IMR-90 (cell line): ENCODE data around the gene ANKRD63. TPM values are rescaled to one million over a fixed set of nuclear protein-coding genes. Genes with fewer than 3 reads are reported as not detected.

ENCODE experiments used
- ATAC-seq: fragments of 200-7000 bp; cut with Tn5 transposase; 2 replicates; pipeline ENCODE4 v1.9.1; 2020; ENCODE audit warnings: low read depth, mild to moderate bottlenecking, moderate library complexity
- BruUV-seq: library from RNA; stranded (reverse); fragments of 400-500 nt; replicated peaks from 2 replicates; lab custom pipeline; 2021; lab: Mats Ljungman, UMichigan
- CTCF ChIA-PET: fragments of 300-600 bp; formaldehyde crosslinking; extraction: SDS; loops from one replicate; lab custom pipeline; 2021; ENCODE audit warnings: antibody characterized with exemption; lab: Yijun Ruan, JAX
- POLR2A ChIA-PET: fragments of 300-600 bp; sonication (Branson Sonifier 250); formaldehyde crosslinking; loops from one replicate; lab custom pipeline; 2022; ENCODE audit warnings: antibody characterized with exemption; ENCODE audit not compliant: unreplicated experiment; lab: Charles Lee
- DNase-seq: peaks from one replicate; pipeline ENCODE4 v3.0.0; 2013
- H2AFZ ChIP-seq: replicated peaks from 2 replicates; pipeline ENCODE3; 2013; ENCODE audit warnings: low read length, mild to moderate bottlenecking; ENCODE audit not compliant: poor library complexity
- H2AK5ac ChIP-seq: 2 replicates; pipeline ENCODE4 v1.6.1; 2013; ENCODE audit warnings: low read depth, low read length, inconsistent platforms
- H2AK9ac ChIP-seq: replicated peaks from 2 replicates; pipeline ENCODE3; 2013; ENCODE audit warnings: mild to moderate bottlenecking, low read depth, low read length, moderate library complexity; ENCODE audit not compliant: poor library complexity
- H2BK120ac ChIP-seq: 2 replicates; pipeline ENCODE4 v1.6.1; 2013; ENCODE audit warnings: low read depth, low read length, inconsistent platforms
- H2BK15ac ChIP-seq: 3 replicates; pipeline ENCODE4 v1.6.1; 2013; ENCODE audit warnings: low read depth, low read length, inconsistent platforms
- H2BK20ac ChIP-seq: 2 replicates; pipeline ENCODE4 v1.6.1; 2013; ENCODE audit warnings: low read depth, mild to moderate bottlenecking, inconsistent platforms, low read length, moderate library complexity
- H2BK5ac ChIP-seq: 2 replicates; pipeline ENCODE4 v1.6.1; 2013; ENCODE audit warnings: mild to moderate bottlenecking, low read depth, low read length, inconsistent platforms; ENCODE audit not compliant: poor library complexity, severe bottlenecking
- H3K14ac ChIP-seq: replicated peaks from 2 replicates; pipeline ENCODE4 v1.6.1; 2013; ENCODE audit warnings: low read depth, low read length, inconsistent platforms
- H3K18ac ChIP-seq: 2 replicates; pipeline ENCODE4 v1.6.1; 2013; ENCODE audit warnings: low read depth, low read length, control low read depth
- H3K23ac ChIP-seq: 2 replicates; pipeline ENCODE4 v1.6.1; 2013; ENCODE audit warnings: low read depth, low read length, inconsistent platforms
- H3K27ac ChIP-seq: 2 replicates; pipeline ENCODE4 v1.5.1; 2013; ENCODE audit warnings: mild to moderate bottlenecking, control low read depth, low read length; ENCODE audit not compliant: insufficient read depth
- H3K27me3 ChIP-seq: 2 replicates; pipeline ENCODE4 v1.6.1; 2013; ENCODE audit warnings: low read length; ENCODE audit not compliant: control insufficient read depth, insufficient read depth
- H3K36me3 ChIP-seq: 2 replicates; pipeline ENCODE4 v1.6.1; 2013; ENCODE audit warnings: low read length, mixed read lengths; ENCODE audit not compliant: control insufficient read depth, insufficient read depth
- H3K4ac ChIP-seq: 2 replicates; pipeline ENCODE4 v1.6.1; 2013; ENCODE audit warnings: low read depth, low read length, inconsistent platforms
- H3K4me1 ChIP-seq: 2 replicates; pipeline ENCODE4 v1.6.1; 2013; ENCODE audit warnings: low read length, mixed read lengths; ENCODE audit not compliant: control insufficient read depth, insufficient read depth
- H3K4me2 ChIP-seq: 2 replicates; pipeline ENCODE4 v1.6.1; 2013; ENCODE audit warnings: low read depth, mild to moderate bottlenecking, control low read depth, low read length, moderate library complexity
- H3K4me3 ChIP-seq: 2 replicates; pipeline ENCODE4 v1.5.1; 2013; ENCODE audit warnings: low read depth, mild to moderate bottlenecking, control low read depth, low read length, moderate library complexity; ENCODE audit not compliant: insufficient read depth
- H3K56ac ChIP-seq: 2 replicates; pipeline ENCODE4 v1.6.1; 2013; ENCODE audit warnings: low read length, inconsistent platforms; ENCODE audit not compliant: insufficient read depth; ENCODE audit errors: extremely low read depth
- H3K79me1 ChIP-seq, 2 experiments: 2 replicates each; pipeline ENCODE4 v1.6.1; 2013; ENCODE audit warnings: low read length in 2 of 2, inconsistent platforms in 1 of 2, low read depth in 1 of 2
- H3K9ac ChIP-seq: 2 replicates; pipeline ENCODE4 v1.6.1; 2013; ENCODE audit warnings: low read depth, low read length, control low read depth
- H3K9me1 ChIP-seq: 2 replicates; pipeline ENCODE4 v1.6.1; 2013; ENCODE audit warnings: low read length, inconsistent platforms; ENCODE audit not compliant: insufficient read depth
- H3K9me3 ChIP-seq: 2 replicates; pipeline ENCODE4 v1.6.1; 2013; ENCODE audit warnings: low read length; ENCODE audit not compliant: control insufficient read depth, insufficient read depth
- H4K20me1 ChIP-seq: 2 replicates; pipeline ENCODE4 v1.6.1; 2013; ENCODE audit warnings: low read length, inconsistent platforms; ENCODE audit not compliant: insufficient read depth
- H4K5ac ChIP-seq: 2 replicates; pipeline ENCODE4 v1.6.1; 2013; ENCODE audit warnings: mild to moderate bottlenecking, low read depth, low read length, control low read depth
- H4K8ac ChIP-seq, 2 experiments: 2 replicates each; pipeline ENCODE4 v1.6.1; 2013; ENCODE audit warnings: low read depth in 2 of 2, low read length in 2 of 2, control low read depth in 1 of 2, inconsistent platforms in 1 of 2
- H4K91ac ChIP-seq: 2 replicates; pipeline ENCODE4 v1.6.1; 2013; ENCODE audit warnings: low read depth, low read length, inconsistent platforms; ENCODE audit not compliant: insufficient read depth
- CEBPB ChIP-seq: IDR thresholded peaks from 2 replicates; pipeline ENCODE4 v1.6.1; 2012; ENCODE audit warnings: low read depth, low read length, improper control_type of control experiment
- FOS ChIP-seq: fragments of 150-350 bp; IDR thresholded peaks from 2 replicates; pipeline ENCODE4 v1.6.1; 2016; ENCODE audit warnings: low read depth, low read length
- MAZ ChIP-seq: IDR thresholded peaks from 2 replicates; pipeline ENCODE4 v1.6.1; 2012; ENCODE audit warnings: low read depth, mild to moderate bottlenecking, low read length, improper control_type of control experiment, moderate library complexity, borderline replicate concordance
- MXI1 ChIP-seq: IDR thresholded peaks from 2 replicates; pipeline ENCODE4 v1.6.1; 2012; ENCODE audit warnings: low read depth, mild to moderate bottlenecking, low read length, moderate library complexity, borderline replicate concordance
- POLR2A ChIP-seq: IDR thresholded peaks from 2 replicates; pipeline ENCODE4 v1.6.1; 2012; ENCODE audit warnings: mild to moderate bottlenecking, low read depth, low read length
- SMC3 ChIP-seq: fragments of 150-350 bp; IDR thresholded peaks from 2 replicates; pipeline ENCODE4 v1.6.1; 2016; ENCODE audit warnings: low read depth, mild to moderate bottlenecking, antibody characterized with exemption, low read length, moderate library complexity
- WGBS, 2 experiments: methylation state at CpG; one replicate each; pipeline versions ENCODE4 v1.1.5 to v1.1.7; 2013; ENCODE audit warnings: missing lambda C conversion rate in 2 of 2; ENCODE audit not compliant: insufficient read length in 1 of 2; ENCODE audit errors: extremely low coverage in 2 of 2; 5-methylcytosine and 5-hydroxymethylcytosine counted together
- dilution Hi-C: fragments of 300-500 bp; cut with HindIII; formaldehyde crosslinking; loops from one replicate; pipeline ENCODE4 v1.14.3; 2018; ENCODE audit warnings: low sequenced_read_pairs; ENCODE audit not compliant: unreplicated experiment
- in situ Hi-C: fragments of 300-500 bp; cut with MboI; formaldehyde crosslinking; loops from 3 replicates; pipeline ENCODE4 v1.14.3; 2019; ENCODE audit warnings: low sequenced_read_pairs, inconsistent platforms, mixed read lengths
- intact Hi-C: fragments of 100-400 bp; cut with micrococcal nuclease; formaldehyde crosslinking; loops from 2 replicates; pipeline ENCODE4 v1.10.0; 2022
- polyA plus RNA-seq, 3 experiments: library from polyadenylated mRNA; depleted of rRNA; stranded (reverse); fragments of >200 nt; gene quantifications; 2 replicates each; pipeline ENCODE4 v1.2.3, GENCODE V29; 2012; ENCODE audit warnings: low replicate concordance in 1 of 3
- total RNA-seq: library from RNA; depleted of rRNA; stranded (reverse); fragments of >200 nt; gene quantifications from 2 replicates; pipeline ENCODE4 v1.2.3, GENCODE V29; 2012

Gene ANKRD63
- total and polyA plus RNA-seq, 2 of the 4 experiments (the other 2 are of a cell fraction), result not detected

DNA sequence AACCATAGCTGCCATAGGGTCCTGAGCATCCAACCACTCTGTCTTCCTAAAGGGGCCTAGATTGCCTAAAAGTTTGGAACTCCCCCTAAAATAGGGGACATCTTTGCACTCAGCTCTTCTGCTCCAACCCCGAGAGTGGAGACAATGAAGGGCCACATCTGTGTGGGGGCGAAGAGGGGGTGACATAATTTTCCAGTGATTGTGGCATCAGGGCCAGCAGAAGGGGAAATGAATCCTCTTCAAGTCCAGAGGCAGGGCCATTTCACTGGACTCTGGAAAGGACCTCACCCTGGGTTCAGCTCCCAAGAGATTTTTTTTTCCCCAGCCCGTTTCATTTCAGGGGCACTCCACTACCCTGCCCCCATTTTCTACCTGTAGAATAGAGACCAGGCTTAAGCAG, 4.6 kb upstream of the ANKRD63 start:
- DNase-seq (no peak), ATAC-seq (no peak)
- H3K36me3 ChIP-seq, result no peaks in the 10 kb centered on the region
- no TSS peak for BruUV-seq
- ChIA-PET POLR2A (interaction anchor here (0.5 kb wide), 1 partner anchor 21 kb away, joined by 3 read pairs; no protein-coding TSS in a partner anchor), CTCF (no interaction called here)
- dilution Hi-C loops (no loop called here), in situ Hi-C loops (no loop called here), intact Hi-C loops (no loop called here)
- H3K4me3 ChIP-seq, result no peak overlapping the region
- H3K23ac ChIP-seq, result no peak overlapping the region
- H3K27me3 ChIP-seq, result peaks cover 57% of the 10 kb centered on the region
- no peak overlapping the region for H2AFZ ChIP-seq
- no peak overlapping the region for H3K27ac ChIP-seq
- no peaks in the 10 kb centered on the region for H3K9me1 ChIP-seq
- TF ChIP-seq MAZ, result no peak
- no peak for TF ChIP-seq POLR2A
- TF ChIP-seq FOS, result no peak
- TF ChIP-seq CEBPB, result no peak
- no peak for TF ChIP-seq SMC3
- TF ChIP-seq MXI1, result no peak
- no peak overlapping the region for H2BK15ac ChIP-seq
- no peak overlapping the region for H2AK9ac ChIP-seq
- H3K79me1 ChIP-seq, result no peaks in the 10 kb centered on the region
- WGBS, 2 experiments, result no CpG with 5 or more reads among the region's 3 CpGs
- no peak overlapping the region for H3K14ac ChIP-seq
- no peak overlapping the region for H3K56ac ChIP-seq
- no peak overlapping the region for H4K5ac ChIP-seq
- H3K4me1 ChIP-seq, result peaks cover 5% of the 10 kb centered on the region
- H2BK20ac ChIP-seq, result no peak overlapping the region
- H4K8ac ChIP-seq, result no peak overlapping the region
- H4K91ac ChIP-seq, result no peak overlapping the region
- H3K4ac ChIP-seq, result no peak overlapping the region
- H3K18ac ChIP-seq, result no peak overlapping the region
- H2AK5ac ChIP-seq, result no peak overlapping the region
- H2BK120ac ChIP-seq, result no peak overlapping the region
- H3K9me3 ChIP-seq, result no peaks in the 10 kb centered on the region
- H4K20me1 ChIP-seq, result no peaks in the 10 kb centered on the region
- H3K4me2 ChIP-seq, result no peak overlapping the region
- H3K9ac ChIP-seq, result no peak overlapping the region
- no peak overlapping the region for H2BK5ac ChIP-seq
